Spleen (tissue), 11 donors: ENCODE measurements around the gene FBLN1. TPM values are rescaled to one million over a fixed set of nuclear protein-coding genes. Genes with fewer than 3 reads are reported as not detected.

Source experiments
- DNase-seq: peaks from one replicate; pipeline ENCODE4 v3.0.0-alpha.2; 2020
- H3K27ac ChIP-seq, 8 donors: fragments of 200-600 bp; sonication (generic) in 7 of 8; 1 replicate in 4 of 8; 2 replicates in 4 of 8; pipeline versions ENCODE4 v1.5.0 to v1.8.0; 2016 to 2021; ENCODE audit warnings: inconsistent platforms in 4 of 8, mild to moderate bottlenecking in 4 of 8, moderate library complexity in 1 of 8
- H3K27me3 ChIP-seq, 7 donors: fragments of 200-600 bp; sonication (generic) in 6 of 7; replicated peaks in 1 of 7; 1 replicate in 4 of 7; 2 replicates in 3 of 7; pipeline versions ENCODE4 v1.5.0 to v1.8.0; 2016 to 2021; ENCODE audit warnings: inconsistent platforms in 3 of 7, mild to moderate bottlenecking in 1 of 7
- H3K36me3 ChIP-seq, 6 donors: fragments of 200-600 bp; sonication (generic) in 5 of 6; 1 replicate in 4 of 6; 2 replicates in 2 of 6; pipeline versions ENCODE4 v1.5.0 to v1.8.0; 2016 to 2021; ENCODE audit warnings: inconsistent platforms in 2 of 6
- H3K4me1 ChIP-seq, 6 donors: fragments of 200-600 bp; sonication (generic) in 5 of 6; 1 replicate in 3 of 6; 2 replicates in 3 of 6; pipeline versions ENCODE4 v1.5.0 to v1.8.0; 2016 to 2021; ENCODE audit warnings: inconsistent platforms in 3 of 6
- H3K4me3 ChIP-seq, 8 donors: fragments of 200-600 bp; sonication (generic) in 7 of 8; 1 replicate in 4 of 8; 2 replicates in 4 of 8; pipeline versions ENCODE4 v1.5.0 to v1.8.0; 2016 to 2021; ENCODE audit warnings: inconsistent platforms in 4 of 8, mild to moderate bottlenecking in 4 of 8, moderate library complexity in 2 of 8
- H3K9me3 ChIP-seq, 8 donors: fragments of 200-600 bp; sonication (generic) in 7 of 8; 1 replicate in 4 of 8; 2 replicates in 4 of 8; pipeline versions ENCODE4 v1.5.0 to v1.8.0; 2016 to 2021; ENCODE audit warnings: inconsistent platforms in 4 of 8
- POLR2A ChIP-seq, 3 donors: fragments of 450-650 bp; IDR thresholded peaks; one replicate each; pipeline ENCODE4 v1.5.1; 2017; ENCODE audit warnings: antibody characterized with exemption in 3 of 3, mild to moderate bottlenecking in 1 of 3
- POLR2AphosphoS5 ChIP-seq, 3 donors: sonication (generic); formaldehyde crosslinking; IDR thresholded peaks; one replicate each; pipeline ENCODE4 v1.5.1; 2017; ENCODE audit warnings: antibody characterized with exemption in 3 of 3
- WGBS, 5 donors: extraction: QIAGEN DNeasy Blood & Tissue Kit in 3 of 5; methylation state at CpG; one replicate each; pipeline versions ENCODE4 v1.1.5 to v1.1.7; 2013 to 2018; 5-methylcytosine and 5-hydroxymethylcytosine counted together
- intact Hi-C: fragments of 100-400 bp; cut with DNase I; formaldehyde crosslinking; loops from one replicate; pipeline ENCODE4 v1.15.0; 2023; ENCODE audit warnings: low total_unique reads
- polyA plus RNA-seq, 3 donors: library from polyadenylated mRNA; stranded (reverse); fragments of 200-250 nt; gene quantifications; one replicate each; pipeline ENCODE4 v1.2.1, GENCODE V29; 2013
- total RNA-seq, 7 donors: library from RNA; depleted of rRNA in 3 of 7; stranded (reverse); fragments of >200 nt in 3 of 7; fragmentation: NEBNext Ultra II Directional in 4 of 7; extraction: Animal tissue kit (Norgen Biotek cat#: 25700) in 4 of 7; gene quantifications; one replicate each; pipeline versions ENCODE4 v1.1.0 to v1.2.1, GENCODE V29; 2016 to 2021
- TF ChIP-seq, protein P1 (sequence below), 11 experiments: fragments of 200-600 bp in 7 of 11; fragments of 450-650 bp in 4 of 11; sonication (generic) in 4 of 11; IDR thresholded peaks in 8 of 11; conservative IDR thresholded peaks in 3 of 11; 1 replicate in 7 of 11; 2 replicates in 4 of 11; pipeline versions ENCODE4 v1.4.0 to v1.8.0; 2016 to 2021; ENCODE audit warnings: antibody characterized with exemption in 11 of 11, inconsistent platforms in 4 of 11, mild to moderate bottlenecking in 1 of 11
- donor health status: healthy with polysubstance abuse.
- donor health status: DM: no; HTN: no; CAD: no; lungs with moderate emphysema.
- donor health status: DM: no; HTN: no; CAD: no.
- donor health status: Bipolar disorder and iron deficiency.
- donor health status: healthy.
- donor health status: DM: no; HTN: no; CAD: no.
- donor health status: DM: yes; HTN: yes; CAD: no.

FBLN1 gene
- total and polyA plus RNA-seq, 10 donors, result 1.9 to 20.3 (median 11.0) TPM

DNA sequence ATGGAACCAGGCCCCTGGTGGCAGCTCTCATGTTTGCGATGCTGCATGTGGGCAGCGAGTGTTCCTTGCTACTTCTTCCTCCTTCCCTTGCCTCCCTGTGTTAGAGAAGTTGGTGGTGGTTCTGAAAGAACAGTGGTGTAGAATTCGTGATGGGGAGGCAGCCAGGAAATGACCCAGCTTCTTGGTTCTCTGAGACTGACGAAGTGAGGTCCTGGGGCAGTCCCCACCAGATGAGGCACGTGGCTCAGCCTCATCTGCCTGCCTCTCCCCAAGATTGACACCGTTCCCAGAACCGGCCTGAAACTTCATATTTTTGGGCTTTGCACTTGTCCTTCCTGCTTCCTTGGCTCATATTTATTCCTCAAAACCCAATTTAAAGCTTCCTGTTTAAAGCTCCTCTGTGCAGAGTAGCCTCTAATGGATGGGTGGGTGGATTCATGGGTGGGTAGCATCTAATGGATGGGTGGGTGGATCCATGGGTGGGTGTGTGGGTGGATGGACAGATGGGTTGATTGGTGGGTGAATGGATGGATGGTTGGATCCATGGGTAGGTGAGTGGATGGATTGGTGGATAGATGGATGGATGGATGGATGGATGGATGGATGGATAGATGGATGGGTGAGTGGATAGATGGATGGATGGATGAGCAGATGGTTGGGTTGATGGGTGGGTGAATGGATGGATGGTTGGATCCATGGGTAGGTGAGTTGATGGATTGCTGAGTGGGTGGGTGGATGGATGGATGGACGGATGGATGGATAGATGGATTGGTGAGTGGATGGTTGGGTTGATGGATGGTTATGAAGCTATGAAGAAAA is 91.6 kb downstream of the FBLN1 start:
- H3K27ac ChIP-seq, result no peak overlapping the region
- DNase-seq, result no peak
- TF ChIP-seq, protein P1, sequence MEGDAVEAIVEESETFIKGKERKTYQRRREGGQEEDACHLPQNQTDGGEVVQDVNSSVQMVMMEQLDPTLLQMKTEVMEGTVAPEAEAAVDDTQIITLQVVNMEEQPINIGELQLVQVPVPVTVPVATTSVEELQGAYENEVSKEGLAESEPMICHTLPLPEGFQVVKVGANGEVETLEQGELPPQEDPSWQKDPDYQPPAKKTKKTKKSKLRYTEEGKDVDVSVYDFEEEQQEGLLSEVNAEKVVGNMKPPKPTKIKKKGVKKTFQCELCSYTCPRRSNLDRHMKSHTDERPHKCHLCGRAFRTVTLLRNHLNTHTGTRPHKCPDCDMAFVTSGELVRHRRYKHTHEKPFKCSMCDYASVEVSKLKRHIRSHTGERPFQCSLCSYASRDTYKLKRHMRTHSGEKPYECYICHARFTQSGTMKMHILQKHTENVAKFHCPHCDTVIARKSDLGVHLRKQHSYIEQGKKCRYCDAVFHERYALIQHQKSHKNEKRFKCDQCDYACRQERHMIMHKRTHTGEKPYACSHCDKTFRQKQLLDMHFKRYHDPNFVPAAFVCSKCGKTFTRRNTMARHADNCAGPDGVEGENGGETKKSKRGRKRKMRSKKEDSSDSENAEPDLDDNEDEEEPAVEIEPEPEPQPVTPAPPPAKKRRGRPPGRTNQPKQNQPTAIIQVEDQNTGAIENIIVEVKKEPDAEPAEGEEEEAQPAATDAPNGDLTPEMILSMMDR (IDR thresholded peaks at IDR 0.05 in 8 of 11, conservative IDR thresholded peaks at IDR 0.05 in 3 of 11), result no peak
- TF ChIP-seq POLR2AphosphoS5 (IDR thresholded peaks at IDR 0.05) (no peak), POLR2A (IDR thresholded peaks at IDR 0.05) (no peak)
- no peaks in the 10 kb centered on the region for H3K36me3 ChIP-seq
- H3K9me3 ChIP-seq, result no peaks in the 10 kb centered on the region
- H3K4me1 ChIP-seq, result no peaks in the 10 kb centered on the region
- intact Hi-C loops, result no loop called here
- no peaks in the 10 kb centered on the region for H3K27me3 ChIP-seq
- WGBS, 5 donors, result 68 to 84% (median 74%) methylated on average over 8 of the region's 8 CpGs
- H3K4me3 ChIP-seq, result no peak overlapping the region

GRCh38 chr22:45597460-45598192 is 94.9 kb downstream of the FBLN1 start:
- intact Hi-C loops, result no loop called here
- H3K4me3 ChIP-seq, result no peak overlapping the region
- no peak for TF ChIP-seq POLR2AphosphoS5 (IDR thresholded peaks at IDR 0.05)
- TF ChIP-seq POLR2A (IDR thresholded peaks at IDR 0.05), result no peak
- TF ChIP-seq, protein P1 (IDR thresholded peaks at IDR 0.05 in 8 of 11, conservative IDR thresholded peaks at IDR 0.05 in 3 of 11), result no peak
- H3K9me3 ChIP-seq, result no peaks in the 10 kb centered on the region
- peaks cover 0 to 22% (median 0%) of the 10 kb centered on the region in 7 donors for H3K27me3 ChIP-seq
- WGBS, 5 donors, result 73 to 90% (median 81%) methylated on average over 17 to 20 of the region's 20 CpGs
- H3K27ac ChIP-seq, result no peak overlapping the region
- DNase-seq, result peak; percentile 41
- peaks cover 0 to 18% (median 8%) of the 10 kb centered on the region in 6 donors for H3K4me1 ChIP-seq
- no peaks in the 10 kb centered on the region for H3K36me3 ChIP-seq

DNA sequence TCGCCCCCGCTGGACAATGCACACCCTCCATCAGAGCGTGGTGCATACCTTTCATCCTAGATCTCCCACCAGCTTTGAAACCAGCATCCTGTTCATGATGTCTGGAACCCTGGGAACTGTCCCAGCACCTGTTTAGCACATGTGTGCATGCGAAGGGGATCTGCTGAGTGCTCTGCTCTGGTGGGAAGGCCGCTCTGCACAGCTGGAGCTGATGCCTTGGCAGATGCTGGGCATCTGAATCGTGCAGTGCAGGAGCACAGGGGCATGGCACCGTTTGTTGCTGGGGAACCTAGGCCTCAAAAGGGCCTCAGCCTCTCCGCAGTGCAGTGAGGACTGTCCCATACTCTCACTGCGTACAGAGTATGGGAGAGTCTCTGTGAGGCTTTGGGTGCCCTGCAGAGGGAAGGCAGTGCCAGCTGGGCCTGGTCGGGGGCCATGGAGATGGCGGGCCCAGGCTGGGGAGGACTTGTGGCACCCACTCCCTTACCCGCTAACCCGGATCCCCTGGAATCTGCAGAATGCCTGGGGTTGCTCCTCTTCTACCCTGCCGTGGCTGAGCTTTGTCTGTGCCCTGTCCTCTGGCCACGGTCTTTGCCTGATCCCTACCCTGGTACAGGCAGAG is 96.0 kb downstream of the FBLN1 start:
- Histone ChIP-seq H3K27ac (no peak overlapping the region), H3K4me1 (peaks cover 0 to 23% (median 12%) of the 10 kb centered on the region in 6 donors), H3K9me3 (no peaks in the 10 kb centered on the region), H3K4me3 (no peak overlapping the region), H3K36me3 (no peaks in the 10 kb centered on the region), H3K27me3 (peaks cover 0 to 26% (median 0%) of the 10 kb centered on the region in 7 donors)
- TF ChIP-seq, protein P1 (IDR thresholded peaks at IDR 0.05 in 8 of 11, conservative IDR thresholded peaks at IDR 0.05 in 3 of 11), result no peak
- TF ChIP-seq POLR2AphosphoS5 (IDR thresholded peaks at IDR 0.05), result no peak
- no peak for TF ChIP-seq POLR2A (IDR thresholded peaks at IDR 0.05)
- DNase-seq, result peak; percentile 59
- 86 to 92% (median 88%) methylated on average over 8 to 15 of the region's 15 CpGs for WGBS, 5 donors
- intact Hi-C loops, result no loop called here
